ENCODE data around the gene PITPNM1.

The PITPNM1 gene

DNA sequence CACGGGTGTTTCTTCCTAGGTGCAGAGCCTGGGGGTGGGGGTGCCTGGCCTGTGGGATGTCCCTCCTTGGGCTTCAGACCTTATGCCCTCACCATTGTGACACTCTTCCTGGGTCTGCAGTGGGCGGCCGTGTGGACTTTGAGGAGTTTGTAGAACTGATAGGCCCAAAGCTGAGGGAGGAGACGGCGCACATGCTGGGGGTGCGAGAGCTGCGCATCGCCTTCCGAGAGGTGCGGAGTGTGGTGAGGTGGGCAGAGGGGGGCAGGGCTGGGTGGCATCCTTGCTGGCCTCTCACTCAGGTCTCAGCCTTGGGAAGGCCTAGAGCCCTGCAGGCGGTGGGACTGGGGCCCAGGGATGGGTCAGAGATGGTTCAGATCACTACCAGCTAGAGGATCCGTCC, 47.7 kb downstream of the PITPNM1 start:
- no peak overlapping the region for H3K4me3 ChIP-seq (ENCODE audit: low read depth, low read length)

GRCh38 chr11:67456068-67456705, 49.0 kb downstream of the PITPNM1 start:
- no peak overlapping the region for H3K4me3 ChIP-seq (ENCODE audit: low read depth, low read length)
- no peak for DNase-seq (ENCODE audit: low read depth)
- TF ChIP-seq, protein P1, sequence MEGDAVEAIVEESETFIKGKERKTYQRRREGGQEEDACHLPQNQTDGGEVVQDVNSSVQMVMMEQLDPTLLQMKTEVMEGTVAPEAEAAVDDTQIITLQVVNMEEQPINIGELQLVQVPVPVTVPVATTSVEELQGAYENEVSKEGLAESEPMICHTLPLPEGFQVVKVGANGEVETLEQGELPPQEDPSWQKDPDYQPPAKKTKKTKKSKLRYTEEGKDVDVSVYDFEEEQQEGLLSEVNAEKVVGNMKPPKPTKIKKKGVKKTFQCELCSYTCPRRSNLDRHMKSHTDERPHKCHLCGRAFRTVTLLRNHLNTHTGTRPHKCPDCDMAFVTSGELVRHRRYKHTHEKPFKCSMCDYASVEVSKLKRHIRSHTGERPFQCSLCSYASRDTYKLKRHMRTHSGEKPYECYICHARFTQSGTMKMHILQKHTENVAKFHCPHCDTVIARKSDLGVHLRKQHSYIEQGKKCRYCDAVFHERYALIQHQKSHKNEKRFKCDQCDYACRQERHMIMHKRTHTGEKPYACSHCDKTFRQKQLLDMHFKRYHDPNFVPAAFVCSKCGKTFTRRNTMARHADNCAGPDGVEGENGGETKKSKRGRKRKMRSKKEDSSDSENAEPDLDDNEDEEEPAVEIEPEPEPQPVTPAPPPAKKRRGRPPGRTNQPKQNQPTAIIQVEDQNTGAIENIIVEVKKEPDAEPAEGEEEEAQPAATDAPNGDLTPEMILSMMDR (IDR thresholded peaks at IDR 0.05; ENCODE audit: control insufficient read depth, extremely low read depth, insufficient read depth) = no peak

More for the DNA sequence above, 47.7 kb downstream of the PITPNM1 start:
- no peak for DNase-seq (ENCODE audit: low read depth)
- TF ChIP-seq, protein P1 (IDR thresholded peaks at IDR 0.05; ENCODE audit: control insufficient read depth, extremely low read depth, insufficient read depth) = no peak

DNA sequence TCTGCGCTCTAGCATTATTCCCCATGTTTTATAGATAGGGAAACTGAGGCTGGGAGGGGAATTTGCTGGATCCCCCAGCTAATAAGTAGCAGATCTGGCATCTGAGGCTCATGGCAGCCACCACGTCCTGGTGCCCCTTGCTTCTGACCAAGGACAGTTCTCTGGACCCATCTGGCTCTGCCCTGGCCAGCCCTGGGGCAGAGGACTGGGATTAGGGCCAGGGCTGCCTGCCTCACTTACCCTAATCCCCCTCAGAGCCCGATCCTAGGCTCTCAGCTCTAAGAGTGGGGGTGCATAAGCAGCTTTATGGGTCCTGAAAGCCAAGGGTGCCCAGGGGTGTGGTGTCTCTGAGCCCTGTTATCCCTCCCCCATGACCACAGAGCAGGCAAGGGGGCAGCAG, 50.1 kb downstream of the PITPNM1 start, which contains the start of gene CABP4:
TSS of gene CABP4 (plus strand) at position 301 of the 400 bp plus-strand sequence. CDS start at position 371, 70 bp downstream.
- TF ChIP-seq, protein P1 (IDR thresholded peaks at IDR 0.05; ENCODE audit: control insufficient read depth, extremely low read depth, insufficient read depth) = no peak
- H3K4me3 ChIP-seq (ENCODE audit: low read depth, low read length) = no peak within 1 kb of the TSS
- DNase-seq (ENCODE audit: low read depth) = no peak

GRCh38 chr11:67453816-67454732, 51.1 kb downstream of the PITPNM1 start:
- no peak for DNase-seq (ENCODE audit: low read depth)
- H3K4me3 ChIP-seq (ENCODE audit: low read depth, low read length) = no peak overlapping the region
- TF ChIP-seq, protein P1 (IDR thresholded peaks at IDR 0.05; ENCODE audit: control insufficient read depth, extremely low read depth, insufficient read depth) = no peak

DNA sequence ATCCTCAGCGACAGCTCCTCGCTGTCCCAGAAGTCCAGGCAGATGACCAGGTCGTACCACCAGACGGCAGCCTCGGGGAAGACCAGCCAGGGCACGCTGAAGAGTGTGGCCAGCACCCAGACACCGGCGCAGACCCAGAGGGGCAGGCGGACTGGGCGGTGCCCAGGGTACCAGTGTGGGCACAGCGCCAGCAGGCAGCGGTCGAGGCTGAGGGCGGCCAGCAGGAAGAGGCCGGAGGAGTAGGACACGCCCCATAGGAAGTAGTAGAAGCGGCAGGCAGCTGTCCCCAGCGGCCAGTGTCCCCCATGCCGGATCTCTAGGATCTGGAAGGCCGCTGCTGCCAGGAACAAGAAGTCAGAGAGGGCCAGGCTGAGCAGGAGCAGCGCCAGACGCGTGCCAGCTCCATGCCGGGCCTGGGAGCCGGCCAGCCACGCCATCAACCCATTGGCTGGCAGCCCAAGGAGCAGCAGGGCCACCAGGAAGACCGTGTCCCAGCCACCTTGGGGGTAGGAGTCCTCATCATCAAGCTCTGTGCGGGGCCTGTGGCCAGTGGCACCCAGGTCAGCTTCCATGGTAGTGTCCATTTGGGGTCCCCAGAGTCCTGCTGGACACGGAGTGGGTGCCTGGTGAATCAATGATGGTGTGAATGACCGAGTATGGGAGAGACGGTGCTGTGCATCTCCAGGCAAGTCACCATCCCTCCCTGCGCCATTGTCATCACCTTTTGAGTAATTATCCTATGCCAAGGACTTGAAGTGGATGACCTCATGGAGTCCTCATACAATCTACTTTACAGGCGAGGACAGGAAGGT, 52.8 kb downstream of the PITPNM1 start, which contains the start of gene GPR152:
TSS of gene GPR152 (minus strand) at position 589 of the 812 bp plus-strand sequence. CDS start at position 584, 5 bp downstream.
- DNase-seq (ENCODE audit: low read depth) = no peak
- TF ChIP-seq, protein P1 (IDR thresholded peaks at IDR 0.05; ENCODE audit: control insufficient read depth, extremely low read depth, insufficient read depth) = no peak
- H3K4me3 ChIP-seq (ENCODE audit: low read depth, low read length) = 0 out of 2 replicates have a peak within 1 kb of the TSS, but pooled peaks have one; percentile 3

GRCh38 chr11:67451658-67451976, 53.5 kb downstream of the PITPNM1 start:
- H3K4me3 ChIP-seq (ENCODE audit: low read depth, low read length) = no peak overlapping the region
- TF ChIP-seq, protein P1 (IDR thresholded peaks at IDR 0.05; ENCODE audit: control insufficient read depth, extremely low read depth, insufficient read depth) = no peak
- DNase-seq (ENCODE audit: low read depth) = no peak
